GDM1 (cell line): ENCODE results near the gene SLC5A7.

ENCODE experiments used
- DNase-seq: peaks from one replicate; lab custom pipeline; 2025; lab: John Stamatoyannopoulos, UW

SLC5A7 gene

GRCh38 chr2:107986278-107987217 lies at the start of gene SLC5A7:
Gene SLC5A7 (plus strand): TSS chr2:107986524. CDS start chr2:107988156, 1,632 bp downstream.
- no peak for DNase-seq

GRCh38 chr2:107961395-107961794 lies 24.9 kb upstream of the SLC5A7 start:
- DNase-seq, result no peak

DNA sequence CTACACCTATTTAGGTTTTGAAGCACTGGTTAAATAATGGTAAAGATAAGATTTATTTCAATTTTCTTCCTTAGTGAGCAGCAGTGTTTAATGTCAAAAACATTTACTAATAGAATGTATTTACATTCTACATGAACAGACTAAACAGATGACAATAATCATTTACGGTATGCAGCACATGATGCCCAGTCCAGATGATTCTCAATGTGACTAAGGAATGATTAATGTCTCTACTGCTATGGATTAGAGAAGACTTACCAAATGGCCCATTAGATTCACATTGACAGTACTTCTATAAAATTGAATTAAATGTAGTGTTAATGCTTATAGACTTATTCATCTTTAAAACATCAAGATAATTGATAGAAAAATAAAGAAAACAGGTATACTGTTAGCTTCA lies 22.1 kb upstream of the SLC5A7 start:
- no peak for DNase-seq

GRCh38 chr2:107984707-107985106 lies 1.6 kb upstream of the SLC5A7 start:
- DNase-seq, result no peak

DNA sequence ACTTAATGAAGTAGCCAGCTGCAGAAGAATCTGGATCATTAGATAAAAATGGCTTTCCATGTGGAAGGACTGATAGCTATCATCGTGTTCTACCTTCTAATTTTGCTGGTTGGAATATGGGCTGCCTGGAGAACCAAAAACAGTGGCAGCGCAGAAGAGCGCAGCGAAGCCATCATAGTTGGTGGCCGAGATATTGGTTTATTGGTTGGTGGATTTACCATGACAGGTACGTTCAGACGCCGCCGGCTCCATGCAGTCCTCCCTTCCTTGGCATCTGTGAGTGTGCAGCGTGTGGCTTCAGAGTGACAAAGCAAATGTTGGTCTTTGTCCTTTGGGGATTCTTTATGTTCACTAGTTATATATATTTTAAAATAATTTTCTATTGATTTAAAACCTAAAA lies 1.8 kb downstream of the SLC5A7 start:
- no peak for DNase-seq

DNA sequence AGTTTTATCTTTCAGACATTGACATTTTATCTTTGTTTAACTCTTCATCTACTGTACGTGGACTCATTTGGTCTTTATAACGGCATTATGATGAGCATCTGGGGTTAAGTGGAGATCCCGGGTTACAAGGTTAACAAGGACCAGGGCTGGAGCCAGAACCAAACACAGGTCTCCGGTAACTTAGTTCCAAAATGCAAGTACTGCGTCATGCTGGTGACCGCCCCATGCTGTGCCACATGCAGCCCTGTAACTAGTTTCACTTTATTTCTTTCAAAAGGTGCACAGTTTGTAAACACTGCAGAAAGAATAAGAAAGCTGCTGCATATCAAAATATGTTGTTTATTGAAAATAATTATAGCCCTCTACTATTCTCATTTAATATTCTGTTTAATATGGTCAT lies 3.1 kb downstream of the SLC5A7 start:
- DNase-seq, result no peak

DNA sequence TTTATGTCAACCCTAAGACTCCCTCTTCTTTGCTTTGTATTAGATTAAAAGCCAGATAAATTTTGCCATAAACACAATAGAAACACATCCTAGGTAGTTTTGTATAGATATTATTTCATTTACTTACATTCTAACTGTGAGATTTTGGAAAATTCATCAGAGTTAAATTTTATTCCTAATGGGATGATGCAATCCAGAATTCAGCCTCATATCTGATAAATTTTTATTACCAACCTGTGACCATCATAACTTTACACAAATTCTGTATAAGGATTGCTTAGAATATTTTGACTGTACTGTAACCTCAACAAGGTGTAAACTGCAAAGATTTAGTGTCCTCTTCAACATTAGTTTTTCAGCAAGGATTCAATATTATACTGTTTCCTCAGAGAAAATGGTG lies 4.4 kb downstream of the SLC5A7 start:
- no peak for DNase-seq

- DNase-seq, result no peak
Measured at GRCh38 chr2:107992069-107992468, 5.7 kb downstream of the SLC5A7 start.

GRCh38 chr2:107999158-107999557 lies 12.8 kb downstream of the SLC5A7 start:
- no peak for DNase-seq

GRCh38 chr2:108010912-108011591 lies 24.7 kb downstream of the SLC5A7 start:
- no peak for DNase-seq

GRCh38 chr2:108013305-108013704 lies 27.0 kb downstream of the SLC5A7 start:
- DNase-seq, result no peak

GRCh38 chr2:108022628-108023027 lies 36.3 kb downstream of the SLC5A7 start:
- DNase-seq, result no peak

GRCh38 chr2:108023776-108024175 lies 37.5 kb downstream of the SLC5A7 start:
- no peak for DNase-seq

DNA sequence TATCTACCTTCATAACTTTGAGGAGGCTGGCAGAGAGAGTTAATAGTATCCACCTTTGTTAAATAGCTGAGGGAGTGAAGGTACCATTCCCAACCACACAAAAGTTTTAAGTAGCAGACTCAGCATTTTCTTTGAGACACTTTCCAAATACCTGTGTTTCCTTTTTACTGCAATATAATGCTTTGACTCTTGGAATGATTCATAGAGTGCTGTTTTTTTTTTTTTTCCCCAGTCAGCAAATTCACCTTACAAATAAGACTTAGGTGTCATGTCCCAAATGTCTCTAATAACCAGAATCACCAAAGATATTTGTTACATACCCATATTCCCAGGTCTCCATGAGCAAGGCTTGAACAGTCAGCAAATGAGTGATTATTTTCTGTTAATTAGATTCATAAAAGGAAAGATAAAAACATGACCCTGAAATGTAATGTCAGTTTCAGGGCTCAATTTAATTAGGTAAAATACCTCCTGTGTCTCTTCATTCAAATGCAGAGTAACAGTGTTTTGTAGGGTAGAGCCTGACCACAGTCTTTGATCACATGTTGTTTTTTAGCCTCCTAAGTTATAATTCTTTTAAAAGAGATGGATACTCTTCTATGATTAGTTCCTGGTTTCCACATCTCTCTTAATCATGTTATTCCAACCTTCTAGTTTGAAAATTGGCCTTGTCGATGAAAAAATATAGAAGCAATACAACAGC lies 39.9 kb downstream of the SLC5A7 start:
- DNase-seq, result no peak

- no peak for DNase-seq
Measured at GRCh38 chr2:108029496-108029895, 43.2 kb downstream of the SLC5A7 start.

DNA sequence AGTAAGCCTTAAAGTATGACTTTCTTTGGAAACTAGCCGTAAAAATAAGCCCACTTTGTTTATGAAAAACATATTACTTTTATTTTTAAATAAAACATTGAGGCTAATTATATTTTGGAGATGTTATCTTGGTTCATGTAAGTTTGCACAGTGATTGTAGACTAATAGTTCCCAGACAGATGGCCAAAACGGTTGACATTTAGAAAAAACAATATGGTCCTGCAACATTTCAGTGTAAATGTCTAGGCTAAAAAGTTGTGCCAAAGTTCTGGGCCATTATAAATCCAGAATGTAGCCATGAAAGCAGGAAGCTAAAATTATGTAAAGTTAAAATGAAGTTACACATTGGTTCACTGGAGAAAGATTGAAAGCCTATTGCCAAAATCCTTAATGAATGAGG lies 43.6 kb downstream of the SLC5A7 start:
- no peak for DNase-seq

DNA sequence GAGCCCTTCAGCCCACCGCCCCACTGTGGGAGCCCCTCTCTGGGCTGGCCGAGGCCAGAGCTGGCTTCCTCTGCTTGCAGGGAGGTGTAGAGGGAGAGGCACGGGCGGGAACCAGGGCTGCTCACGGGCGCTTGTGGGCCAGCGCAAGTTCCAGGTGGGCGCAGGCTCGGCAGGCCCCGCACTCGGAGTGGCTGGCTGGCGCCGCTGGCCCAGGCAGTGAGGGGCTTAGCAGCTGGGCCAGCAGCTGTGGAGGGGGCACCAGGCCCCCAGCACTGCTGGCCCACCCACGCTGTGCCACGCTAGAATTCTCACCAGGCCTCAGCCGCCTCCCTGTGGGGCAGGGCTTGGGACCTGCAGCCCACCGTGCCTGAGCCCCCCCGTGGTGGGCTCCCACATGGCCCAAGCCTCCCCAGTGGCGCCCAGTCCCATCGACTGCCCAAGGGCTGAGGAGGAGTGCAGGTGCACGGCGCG lies 45.2 kb downstream of the SLC5A7 start:
- no peak for DNase-seq

DNA sequence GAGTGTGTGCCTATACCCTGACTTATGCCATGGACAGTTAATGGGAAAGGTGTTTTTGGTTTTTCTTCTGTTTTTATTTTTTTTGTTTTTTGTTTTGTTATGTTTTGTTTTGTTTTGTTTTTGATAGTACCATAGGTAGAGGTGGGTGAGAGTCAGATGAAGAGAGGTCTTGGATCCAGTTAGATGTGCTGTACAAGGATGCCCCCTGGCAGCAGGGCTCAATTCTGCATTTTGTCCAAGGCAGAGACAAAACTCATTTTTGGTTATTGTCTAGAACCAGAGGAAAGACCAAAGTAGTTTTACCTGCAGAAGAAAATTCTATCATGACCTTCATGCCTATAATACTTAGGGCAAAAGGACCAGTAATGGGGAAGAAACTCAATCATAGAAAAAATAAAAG lies 48.5 kb downstream of the SLC5A7 start:
- no peak for DNase-seq

DNA sequence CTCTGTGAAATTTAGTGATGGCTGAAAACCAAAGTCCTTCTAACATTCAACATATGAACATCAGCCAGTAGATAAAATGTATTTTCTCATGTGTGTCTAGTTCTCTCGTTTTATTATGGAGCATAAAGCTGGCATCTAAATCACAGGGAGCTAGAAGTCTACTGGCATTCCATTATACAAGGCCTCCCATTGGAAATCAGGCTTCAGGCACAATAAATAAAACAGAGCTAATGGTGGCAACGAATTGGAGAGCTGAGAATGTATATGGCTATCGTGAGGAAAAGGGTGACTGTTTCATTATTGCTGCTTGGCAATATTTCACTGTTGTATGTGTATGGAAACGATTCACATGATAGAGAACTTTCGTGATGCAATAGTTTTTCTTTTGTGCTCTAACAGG lies 62.4 kb downstream of the SLC5A7 start:
- DNase-seq, result no peak

DNA sequence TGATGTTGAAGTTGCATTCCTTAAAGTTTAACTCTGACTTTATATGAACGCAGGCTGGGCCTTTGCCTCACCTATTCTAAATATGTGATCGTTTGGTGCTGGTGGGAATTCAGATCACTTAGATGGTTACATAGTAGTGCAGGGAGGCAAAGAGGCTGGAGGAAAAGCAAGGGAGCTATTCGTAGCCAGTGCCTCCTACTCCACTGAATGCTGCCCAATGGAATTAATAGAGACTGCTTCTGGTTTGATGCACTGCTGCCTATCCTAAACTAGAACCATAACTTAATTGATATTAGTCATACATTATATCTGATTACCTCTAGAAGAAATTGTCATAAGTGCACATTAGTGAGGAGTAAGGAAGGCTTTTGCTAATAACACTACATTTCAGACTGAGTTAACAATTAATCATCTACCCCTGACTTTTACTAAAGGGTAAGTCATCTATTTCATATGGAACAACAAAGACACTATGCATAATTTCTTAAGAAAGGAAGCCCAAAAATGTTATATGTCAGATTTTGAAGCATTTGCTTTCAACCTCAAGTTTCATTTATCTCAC lies 72.3 kb downstream of the SLC5A7 start:
- DNase-seq, result no peak

GRCh38 chr2:108061439-108062042 lies 75.2 kb downstream of the SLC5A7 start:
- no peak for DNase-seq
